Stomach smooth muscle (tissue), 2 donors: ENCODE data around the gene ENO2.

ENCODE experiments used
- H3K27ac ChIP-seq: one replicate; pipeline ENCODE4 v1.7.0; 2013; ENCODE audit warnings: mild to moderate bottlenecking, low read length, inconsistent platforms
- H3K27me3 ChIP-seq, 2 donors: one replicate each; pipeline ENCODE4 v1.7.0; 2013; ENCODE audit warnings: low read length in 2 of 2; ENCODE audit not compliant: insufficient read depth in 2 of 2, control insufficient read depth in 1 of 2
- H3K36me3 ChIP-seq, 2 donors: one replicate each; pipeline ENCODE4 v1.7.0; 2013; ENCODE audit warnings: low read length in 2 of 2; ENCODE audit not compliant: control insufficient read depth in 2 of 2, insufficient read depth in 2 of 2
- H3K4me1 ChIP-seq: one replicate; pipeline ENCODE4 v1.7.0; 2013; ENCODE audit warnings: low read length; ENCODE audit not compliant: control insufficient read depth, insufficient read depth
- H3K4me3 ChIP-seq, 2 donors: one replicate each; pipeline ENCODE4 v1.7.0; 2013; ENCODE audit warnings: low read length in 2 of 2
- H3K9ac ChIP-seq, 2 donors: one replicate each; pipeline ENCODE4 v1.7.0; 2013; ENCODE audit warnings: low read length in 2 of 2, mild to moderate bottlenecking in 1 of 2
- H3K9me3 ChIP-seq, 2 donors: one replicate each; pipeline ENCODE4 v1.7.0; 2013; ENCODE audit warnings: low read length in 2 of 2; ENCODE audit not compliant: control insufficient read depth in 2 of 2
- donor health status: healthy.
- donor health status: Pancreatic carcinoma.

The ENO2 gene

GRCh38 chr12:6936636-6937480 is 22.5 kb downstream of the ENO2 start:
- no peaks in the 10 kb centered on the region for H3K9me3 ChIP-seq
- no peaks in the 10 kb centered on the region for H3K27me3 ChIP-seq
- H3K4me1 ChIP-seq = peaks cover 48% of the 10 kb centered on the region
- peak overlapping the region; percentile 72 to 78 for H3K4me3 ChIP-seq
- peaks cover 24 to 37% of the 10 kb centered on the region in 2 donors for H3K36me3 ChIP-seq
- H3K27ac ChIP-seq = peak overlapping the region; percentile 93
- H3K9ac ChIP-seq = peak overlapping the region; percentile 47 to 77

- Histone ChIP-seq H3K9me3 (no peaks in the 10 kb centered on the region), H3K4me3 (peak overlapping the region; percentile 72 to 78), H3K36me3 (peaks cover 24 to 37% of the 10 kb centered on the region in 2 donors), H3K9ac (peak overlapping the region; percentile 77 to 80), H3K27ac (peak overlapping the region; percentile 93), H3K4me1 (peaks cover 45% of the 10 kb centered on the region), H3K27me3 (no peaks in the 10 kb centered on the region)
Measured at GRCh38 chr12:6937481-6938352, 23.3 kb downstream of the ENO2 start.

- peaks cover 49% of the 10 kb centered on the region for H3K4me1 ChIP-seq
Measured at GRCh38 chr12:6938353-6939190, 24.2 kb downstream of the ENO2 start.

GRCh38 chr12:6939191-6939540 is 24.8 kb downstream of the ENO2 start:
- H3K36me3 ChIP-seq = peaks cover 15 to 27% of the 10 kb centered on the region in 2 donors
- H3K4me1 ChIP-seq = peaks cover 44% of the 10 kb centered on the region
- no peak overlapping the region for H3K4me3 ChIP-seq
- no peak overlapping the region for H3K9ac ChIP-seq
- H3K9me3 ChIP-seq = no peaks in the 10 kb centered on the region
- H3K27me3 ChIP-seq = no peaks in the 10 kb centered on the region
- peak overlapping the region; percentile 93 for H3K27ac ChIP-seq

More at GRCh38 chr12:6938353-6939190, 24.2 kb downstream of the ENO2 start:
- Histone ChIP-seq H3K27ac (peak overlapping the region; percentile 93), H3K4me3 (peak overlapping the region; percentile 72 to 78), H3K9ac (peak overlapping the region; percentile 55 to 77), H3K9me3 (no peaks in the 10 kb centered on the region), H3K27me3 (no peaks in the 10 kb centered on the region), H3K36me3 (peaks cover 19 to 33% of the 10 kb centered on the region in 2 donors)

GRCh38 chr12:6941267-6941666 is 26.9 kb downstream of the ENO2 start:
- H3K27ac ChIP-seq = peak overlapping the region; percentile 37
- no peak overlapping the region for H3K4me3 ChIP-seq
- H3K9ac ChIP-seq = no peak overlapping the region
- no peaks in the 10 kb centered on the region for H3K9me3 ChIP-seq
- H3K36me3 ChIP-seq = peaks cover 5 to 17% of the 10 kb centered on the region in 2 donors
- H3K27me3 ChIP-seq = no peaks in the 10 kb centered on the region
- peaks cover 61% of the 10 kb centered on the region for H3K4me1 ChIP-seq

- H3K9me3 ChIP-seq = no peaks in the 10 kb centered on the region
- no peak overlapping the region for H3K9ac ChIP-seq
- H3K4me3 ChIP-seq = no peak overlapping the region
- H3K4me1 ChIP-seq = peaks cover 66% of the 10 kb centered on the region
- peak overlapping the region; percentile 37 for H3K27ac ChIP-seq
- H3K27me3 ChIP-seq = no peaks in the 10 kb centered on the region
- H3K36me3 ChIP-seq = peaks cover 6 to 17% of the 10 kb centered on the region in 2 donors
Measured at GRCh38 chr12:6941782-6942181, 27.4 kb downstream of the ENO2 start.

- peaks cover 62% of the 10 kb centered on the region for H3K4me1 ChIP-seq
- H3K36me3 ChIP-seq = peaks cover 6 to 21% of the 10 kb centered on the region in 2 donors
- H3K27ac ChIP-seq = peak overlapping the region; percentile 98
- no peak overlapping the region for H3K4me3 ChIP-seq
- no peaks in the 10 kb centered on the region for H3K9me3 ChIP-seq
- H3K27me3 ChIP-seq = no peaks in the 10 kb centered on the region
- no peak overlapping the region for H3K9ac ChIP-seq
Measured at GRCh38 chr12:6942331-6942665, 27.9 kb downstream of the ENO2 start.

- Histone ChIP-seq H3K9me3 (no peaks in the 10 kb centered on the region), H3K36me3 (peaks cover 6 to 21% of the 10 kb centered on the region in 2 donors), H3K27me3 (no peaks in the 10 kb centered on the region), H3K4me3 (peak overlapping the region; percentile 88 to 94), H3K27ac (peak overlapping the region; percentile 98), H3K4me1 (peaks cover 56% of the 10 kb centered on the region), H3K9ac (peak overlapping the region; percentile 92 to 98)
Measured at GRCh38 chr12:6943389-6943721, 29.0 kb downstream of the ENO2 start.

GRCh38 chr12:6943722-6944380 is 29.5 kb downstream of the ENO2 start, which contains the start of the genes C12orf57 and RNU7-1:
C12orf57 (plus strand) TSS chr12:6944022; CDS start chr12:6944122, 100 bp downstream.
RNU7-1 (plus strand) TSS chr12:6943816.
- H3K27ac ChIP-seq = peak within 1 kb of the TSS; percentile 98
- H3K36me3 ChIP-seq = peaks cover 6 to 21% of the 10 kb centered on the region in 2 donors
- peak within 1 kb of the TSS; percentile 92 to 98 for H3K9ac ChIP-seq
- H3K4me3 ChIP-seq = peak within 1 kb of the TSS; percentile 88 to 94
- peaks cover 51% of the 10 kb centered on the region for H3K4me1 ChIP-seq
- no peaks in the 10 kb centered on the region for H3K9me3 ChIP-seq
- H3K27me3 ChIP-seq = no peaks in the 10 kb centered on the region
